Embryonic facial prominence (tissue), 1 donor: ENCODE measurements around the gene ARPC2.
"Not testable (repeated sequence)": the region's sequence is repeated elsewhere in the genome, so short reads cannot be mapped to it uniquely, and the experiment has no call there.

ENCODE experiments used
- DNase-seq: peaks from one replicate; pipeline ENCODE4 v3.0.0-alpha.2; 2016; ENCODE audit errors: extremely low spot score

The ARPC2 gene

GRCh38 chr2:218271487-218271797 is 54.5 kb downstream of the ARPC2 start:
- no peak for DNase-seq

- DNase-seq: no peak
Measured at GRCh38 chr2:218271865-218272530, 55.0 kb downstream of the ARPC2 start.

- DNase-seq: peak; percentile 64
Measured at GRCh38 chr2:218272531-218273212, 55.7 kb downstream of the ARPC2 start.

GRCh38 chr2:218273214-218273907 is 56.4 kb downstream of the ARPC2 start:
- not testable (repeated sequence) for DNase-seq

- no peak for DNase-seq
Measured at GRCh38 chr2:218273908-218274249, 56.9 kb downstream of the ARPC2 start.

- DNase-seq: no peak
Measured at GRCh38 chr2:218274586-218274985, 57.6 kb downstream of the ARPC2 start.

GRCh38 chr2:218275371-218276072 is 58.5 kb downstream of the ARPC2 start:
- no peak for DNase-seq

GRCh38 chr2:218276986-218277755 is 60.2 kb downstream of the ARPC2 start:
- no peak for DNase-seq

- DNase-seq: no peak
Measured at GRCh38 chr2:218277921-218278320, 60.9 kb downstream of the ARPC2 start.

- DNase-seq: no peak
Measured at GRCh38 chr2:218278531-218279360, 61.8 kb downstream of the ARPC2 start.

GRCh38 chr2:218280260-218280870 is 63.4 kb downstream of the ARPC2 start:
- no peak for DNase-seq

- no peak for DNase-seq
Measured at GRCh38 chr2:218281449-218281848, 64.5 kb downstream of the ARPC2 start.

- no peak for DNase-seq
Measured at GRCh38 chr2:218282173-218282991, 65.4 kb downstream of the ARPC2 start.

- DNase-seq: no peak
Measured at GRCh38 chr2:218284106-218284811, 67.3 kb downstream of the ARPC2 start.

- no peak for DNase-seq
Measured at GRCh38 chr2:218285604-218286003, 68.6 kb downstream of the ARPC2 start.

- peak; percentile 86 for DNase-seq
Measured at GRCh38 chr2:218286570-218287459, 69.8 kb downstream of the ARPC2 start.

GRCh38 chr2:218289639-218290315 is 72.8 kb downstream of the ARPC2 start:
- no peak for DNase-seq
